Measurements from ENCODE around the gene FGD6. TPM values are rescaled to one million over a fixed set of nuclear protein-coding genes. Genes with fewer than 3 reads are reported as not detected.

FGD6 gene
- total RNA-seq, 6 donors from 2014 or later = 14.7 to 36.1 (median 20.2) TPM

- Histone ChIP-seq H3K27ac (peak overlapping the region in 1 of 4 donors; percentile 2), H3K4me3 (no peak overlapping the region), H3K4me1 (peaks cover 4 to 13% (median 8%) of the 10 kb centered on the region in 4 donors), H3K9me3 (no peaks in the 10 kb centered on the region), H3K36me3 (peaks cover 0 to 15% (median 3%) of the 10 kb centered on the region in 4 donors), H3K27me3 (no peaks in the 10 kb centered on the region)
- WGBS, 2 donors = 89 to 92% methylated on average over 4 to 8 of the region's 8 CpGs
- DNase-seq (no peak), ATAC-seq (ENCODE audit: low FRiP score in 2 of 2) (no peak)
- TF ChIP-seq POLR2A (IDR thresholded peaks at IDR 0.05) (no peak), EP300 (IDR thresholded peaks at IDR 0.05) (no peak), CTCF (IDR thresholded peaks at IDR 0.05) (no peak), POLR2AphosphoS5 (IDR thresholded peaks at IDR 0.05) (no peak)
These were observed 7.2 kb upstream of the FGD6 start for GRCh38 chr12:95224202-95225170.

DNA sequence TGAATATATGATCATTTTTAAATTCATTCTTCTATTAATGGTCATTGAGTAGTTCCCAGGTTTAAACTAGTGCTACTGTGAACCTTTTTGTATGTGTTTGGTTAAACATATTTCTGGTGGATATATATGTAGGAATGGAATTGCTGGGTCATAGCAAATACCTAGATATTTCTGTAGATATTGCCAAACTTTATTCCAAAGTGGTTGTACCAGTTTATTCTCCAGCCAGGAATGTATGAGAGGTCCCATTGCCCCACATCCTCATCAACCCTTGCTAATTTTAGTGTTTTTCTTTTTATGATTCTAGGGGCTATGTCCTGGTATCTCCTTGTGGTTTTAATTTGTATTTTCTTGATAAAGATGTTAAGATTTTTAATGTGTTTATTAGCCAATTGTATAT is 3.5 kb upstream of the FGD6 start:
- H3K36me3 ChIP-seq = peaks cover 0 to 15% (median 3%) of the 10 kb centered on the region in 4 donors
- H3K4me1 ChIP-seq = peaks cover 4 to 12% (median 10%) of the 10 kb centered on the region in 4 donors
- TF ChIP-seq POLR2AphosphoS5 (IDR thresholded peaks at IDR 0.05) (no peak), CTCF (IDR thresholded peaks at IDR 0.05) (no peak), EP300 (IDR thresholded peaks at IDR 0.05) (no peak), POLR2A (IDR thresholded peaks at IDR 0.05) (no peak)
- DNase-seq (no peak), ATAC-seq (ENCODE audit: low FRiP score in 2 of 2) (no peak)
- no peaks in the 10 kb centered on the region for H3K9me3 ChIP-seq
- H3K4me3 ChIP-seq = no peak overlapping the region
- H3K27ac ChIP-seq = no peak overlapping the region
- H3K27me3 ChIP-seq = no peaks in the 10 kb centered on the region

- no peak overlapping the region for H3K27ac ChIP-seq
- ATAC-seq (ENCODE audit: low FRiP score in 2 of 2) (no peak), DNase-seq (no peak)
- TF ChIP-seq POLR2AphosphoS5 (IDR thresholded peaks at IDR 0.05) = no peak
- TF ChIP-seq CTCF (IDR thresholded peaks at IDR 0.05) = no peak
- no peak for TF ChIP-seq EP300 (IDR thresholded peaks at IDR 0.05)
- no peak for TF ChIP-seq POLR2A (IDR thresholded peaks at IDR 0.05)
- H3K36me3 ChIP-seq = peaks cover 0 to 11% (median 3%) of the 10 kb centered on the region in 4 donors
- H3K4me1 ChIP-seq = peaks cover 4 to 18% (median 10%) of the 10 kb centered on the region in 4 donors
- WGBS, 2 donors = 84 to 92% methylated on average over 4 of the region's 4 CpGs
- no peaks in the 10 kb centered on the region for H3K9me3 ChIP-seq
- H3K4me3 ChIP-seq = no peak overlapping the region
- H3K27me3 ChIP-seq = no peaks in the 10 kb centered on the region
These were observed 2.9 kb upstream of the FGD6 start for GRCh38 chr12:95220190-95220589.

- Histone ChIP-seq H3K4me3 (peak overlapping the region; percentile 72 to 81 (median 73)), H3K4me1 (peaks cover 4 to 29% (median 10%) of the 10 kb centered on the region in 4 donors), H3K27ac (peak overlapping the region; percentile 89 to 97 (median 94)), H3K27me3 (no peaks in the 10 kb centered on the region), H3K36me3 (no peaks in the 10 kb centered on the region), H3K9me3 (no peaks in the 10 kb centered on the region)
- WGBS, 2 donors = 1 to 2% methylated on average over 26 to 35 of the region's 35 CpGs
- DNase-seq (peak in 1 of 2 donors; percentile 84), ATAC-seq (ENCODE audit: low FRiP score in 2 of 2) (peak in 1 of 2 donors; percentile 78)
- TF ChIP-seq CTCF (IDR thresholded peaks at IDR 0.05) (peak in 1 of 6 experiments; percentile 9), POLR2A (IDR thresholded peaks at IDR 0.05) (peak in 2 of 4 donors; percentile 8 to 9), EP300 (IDR thresholded peaks at IDR 0.05) (no peak)
These were observed 1.2 kb upstream of the FGD6 start for GRCh38 chr12:95218150-95219133.

Data from upper lobe of left lung (tissue), 6 donors.